Liver (tissue), 9 donors: Measurements from ENCODE around the gene ZNF354C. TPM values are rescaled to one million over a fixed set of nuclear protein-coding genes. Genes with fewer than 3 reads are reported as not detected.

Source experiments
- DNase-seq: peaks from one replicate; pipeline ENCODE4 v3.0.0-alpha.2; 2017; ENCODE audit warnings: low spot score
- H3K27ac ChIP-seq, 2 donors: one replicate each; pipeline ENCODE4 v1.7.0; 2013; ENCODE audit warnings: inconsistent platforms in 2 of 2, low read length in 2 of 2, control low read depth in 1 of 2, low read depth in 1 of 2, mild to moderate bottlenecking in 1 of 2
- H3K27me3 ChIP-seq, 4 donors: one replicate each; pipeline versions ENCODE4 v1.6.1 to v1.7.0; 2013; ENCODE audit warnings: low read length in 3 of 4, inconsistent platforms in 1 of 4, mild to moderate bottlenecking in 1 of 4, moderate library complexity in 1 of 4; ENCODE audit not compliant: control insufficient read depth in 4 of 4, insufficient read depth in 4 of 4
- H3K36me3 ChIP-seq, 4 donors: one replicate each; pipeline versions ENCODE4 v1.6.1 to v1.7.0; 2013; ENCODE audit warnings: low read length in 3 of 4, mild to moderate bottlenecking in 3 of 4, low read depth in 1 of 4, moderate library complexity in 1 of 4; ENCODE audit not compliant: control insufficient read depth in 4 of 4, insufficient read depth in 3 of 4
- H3K4me1 ChIP-seq, 4 donors: one replicate each; pipeline versions ENCODE4 v1.6.1 to v1.7.0; 2013; ENCODE audit warnings: low read length in 3 of 4, mild to moderate bottlenecking in 3 of 4, moderate library complexity in 1 of 4; ENCODE audit not compliant: control insufficient read depth in 4 of 4, insufficient read depth in 4 of 4
- H3K4me3 ChIP-seq, 3 donors: one replicate each; pipeline versions ENCODE4 v1.6.1 to v1.7.0; 2013; ENCODE audit warnings: low read length in 3 of 3, control low read depth in 1 of 3, low read depth in 1 of 3, mild to moderate bottlenecking in 1 of 3
- H3K9ac ChIP-seq, 2 donors: one replicate each; pipeline ENCODE4 v1.7.0; 2013; ENCODE audit warnings: low read length in 2 of 2, mild to moderate bottlenecking in 2 of 2, moderate library complexity in 2 of 2, control low read depth in 1 of 2, low read depth in 1 of 2
- H3K9me3 ChIP-seq, 4 donors: one replicate each; pipeline versions ENCODE4 v1.6.1 to v1.7.0; 2013; ENCODE audit warnings: low read length in 3 of 4; ENCODE audit not compliant: control insufficient read depth in 4 of 4
- EGR1 ChIP-seq, 2 donors: IDR thresholded peaks; 2 replicates each; pipeline ENCODE4 v1.6.1; 2016 to 2018; ENCODE audit warnings: antibody characterized with exemption in 2 of 2, low read depth in 2 of 2
- FOXA1 ChIP-seq: IDR thresholded peaks from 2 replicates; pipeline ENCODE4 v1.6.1; 2016; ENCODE audit warnings: antibody characterized with exemption
- FOXA2 ChIP-seq: IDR thresholded peaks from 2 replicates; pipeline ENCODE4 v1.6.1; 2016; ENCODE audit warnings: antibody characterized with exemption
- GABPA ChIP-seq, 2 donors: IDR thresholded peaks in 1 of 2; conservative IDR thresholded peaks in 1 of 2; 2 replicates each; pipeline ENCODE4 v1.6.1; 2016; ENCODE audit warnings: antibody characterized with exemption in 2 of 2, mild to moderate bottlenecking in 1 of 2, moderate library complexity in 1 of 2
- HNF4A ChIP-seq, 2 donors: conservative IDR thresholded peaks; 2 replicates each; pipeline ENCODE4 v1.6.1; 2016; ENCODE audit warnings: antibody characterized with exemption in 2 of 2, mild to moderate bottlenecking in 2 of 2
- HNF4G ChIP-seq: IDR thresholded peaks from 2 replicates; pipeline ENCODE4 v1.6.1; 2016; ENCODE audit warnings: antibody characterized with exemption
- MAX ChIP-seq: IDR thresholded peaks from 2 replicates; pipeline ENCODE4 v1.6.1; 2016; ENCODE audit warnings: antibody characterized with exemption
- REST ChIP-seq: IDR thresholded peaks from 2 replicates; pipeline ENCODE4 v1.6.1; 2016; ENCODE audit warnings: antibody characterized with exemption, mild to moderate bottlenecking
- YY1 ChIP-seq: IDR thresholded peaks from 2 replicates; pipeline ENCODE4 v1.6.1; 2016; ENCODE audit warnings: antibody characterized with exemption, mild to moderate bottlenecking
- WGBS: extraction: QIAGEN DNeasy Blood & Tissue Kit; methylation state at CpG from one replicate; pipeline ENCODE4 v1.1.7; 2013; 5-methylcytosine and 5-hydroxymethylcytosine counted together
- polyA plus RNA-seq, 2 donors: library from polyadenylated mRNA; stranded (reverse) in 1 of 2; unstranded in 1 of 2; fragments of 200-250 nt in 1 of 2; fragments of >200 nt in 1 of 2; fragmentation: Nextera tagmentation in 1 of 2; extraction: Ambion mirVana in 1 of 2; gene quantifications; one replicate each; pipeline versions ENCODE4 v1.2.1 to v1.2.3, GENCODE V29; 2013 to 2015
- total RNA-seq, 2 donors: library from RNA; depleted of rRNA; stranded (reverse); fragments of >200 nt; gene quantifications; one replicate each; pipeline ENCODE4 v1.2.3, GENCODE V29; 2014
- TF ChIP-seq, protein P1 (sequence below): fragments of 150-350 bp; IDR thresholded peaks from 2 replicates; pipeline ENCODE4 v1.5.1; 2017; ENCODE audit warnings: improper control_type of control experiment, low read depth, low read length; ENCODE audit not compliant: missing input control
- TF ChIP-seq, protein P2 (sequence below): IDR thresholded peaks from 2 replicates; pipeline ENCODE4 v1.6.1; 2016; ENCODE audit warnings: antibody characterized with exemption
- TF ChIP-seq, protein P3 (sequence below): IDR thresholded peaks from 2 replicates; pipeline ENCODE4 v1.6.1; 2016; ENCODE audit warnings: antibody characterized with exemption
- donor health status: healthy.
- donor health status: healthy.
- donor health status: healthy.
- donor health status: healthy.
- donor health status: healthy.

The ZNF354C gene
- total and polyA plus RNA-seq, 4 donors, result 0.49 to 2.8 (median 1.6) TPM

DNA sequence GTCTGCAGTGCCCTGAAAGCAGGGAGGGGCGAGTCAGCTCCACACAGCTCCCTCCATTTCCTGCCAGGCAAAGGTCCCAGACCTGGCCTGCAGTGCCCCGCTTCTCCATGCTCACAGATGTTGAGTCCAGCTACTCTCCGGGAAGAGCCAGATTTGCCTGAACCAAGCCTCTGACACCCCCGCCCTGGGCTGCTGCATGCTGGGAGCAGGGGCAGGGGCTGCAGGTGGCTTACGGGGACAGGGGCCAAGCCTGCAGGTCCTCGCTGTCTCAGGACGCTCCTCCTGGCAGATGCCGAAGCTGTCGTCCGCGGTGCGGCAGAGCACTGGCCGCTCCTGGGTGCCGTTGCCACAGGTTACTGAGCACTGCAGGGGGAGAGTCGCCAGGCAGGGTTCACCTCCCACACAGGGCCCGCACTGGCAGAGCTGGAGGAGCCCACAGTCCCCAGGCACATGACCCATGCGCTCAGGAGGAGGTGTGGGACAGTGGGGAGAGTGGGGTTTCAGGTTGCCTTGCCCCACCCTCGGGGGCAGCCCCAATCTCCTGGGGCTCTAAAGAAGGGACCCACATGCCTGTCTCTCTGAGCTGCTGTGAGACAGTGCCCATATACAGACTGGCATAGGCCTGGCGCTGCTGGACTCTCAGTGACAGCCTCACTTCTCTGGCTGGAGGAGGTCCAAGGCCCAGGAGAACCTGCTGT lies 62.4 kb downstream of the ZNF354C start:
- Histone ChIP-seq H3K4me3 (peak overlapping the region in 1 of 3 donors; percentile 6), H3K36me3 (no peaks in the 10 kb centered on the region), H3K9me3 (peaks cover 3 to 15% (median 10%) of the 10 kb centered on the region in 4 donors), H3K27ac (no peak overlapping the region), H3K4me1 (peaks cover 0 to 2% (median 0%) of the 10 kb centered on the region in 4 donors), H3K9ac (no peak overlapping the region), H3K27me3 (no peaks in the 10 kb centered on the region)
- DNase-seq, result no peak
- TF ChIP-seq REST (no peak), GABPA (IDR thresholded peaks at IDR 0.05 in 1 of 2, conservative IDR thresholded peaks at IDR 0.05 in 1 of 2) (no peak), HNF4A (conservative IDR thresholded peaks at IDR 0.05) (no peak), FOXA1 (no peak), YY1 (no peak)
- TF ChIP-seq, protein P1, sequence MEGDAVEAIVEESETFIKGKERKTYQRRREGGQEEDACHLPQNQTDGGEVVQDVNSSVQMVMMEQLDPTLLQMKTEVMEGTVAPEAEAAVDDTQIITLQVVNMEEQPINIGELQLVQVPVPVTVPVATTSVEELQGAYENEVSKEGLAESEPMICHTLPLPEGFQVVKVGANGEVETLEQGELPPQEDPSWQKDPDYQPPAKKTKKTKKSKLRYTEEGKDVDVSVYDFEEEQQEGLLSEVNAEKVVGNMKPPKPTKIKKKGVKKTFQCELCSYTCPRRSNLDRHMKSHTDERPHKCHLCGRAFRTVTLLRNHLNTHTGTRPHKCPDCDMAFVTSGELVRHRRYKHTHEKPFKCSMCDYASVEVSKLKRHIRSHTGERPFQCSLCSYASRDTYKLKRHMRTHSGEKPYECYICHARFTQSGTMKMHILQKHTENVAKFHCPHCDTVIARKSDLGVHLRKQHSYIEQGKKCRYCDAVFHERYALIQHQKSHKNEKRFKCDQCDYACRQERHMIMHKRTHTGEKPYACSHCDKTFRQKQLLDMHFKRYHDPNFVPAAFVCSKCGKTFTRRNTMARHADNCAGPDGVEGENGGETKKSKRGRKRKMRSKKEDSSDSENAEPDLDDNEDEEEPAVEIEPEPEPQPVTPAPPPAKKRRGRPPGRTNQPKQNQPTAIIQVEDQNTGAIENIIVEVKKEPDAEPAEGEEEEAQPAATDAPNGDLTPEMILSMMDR, result no peak
- WGBS, result 90% methylated on average over 19 of the region's 19 CpGs

DNA sequence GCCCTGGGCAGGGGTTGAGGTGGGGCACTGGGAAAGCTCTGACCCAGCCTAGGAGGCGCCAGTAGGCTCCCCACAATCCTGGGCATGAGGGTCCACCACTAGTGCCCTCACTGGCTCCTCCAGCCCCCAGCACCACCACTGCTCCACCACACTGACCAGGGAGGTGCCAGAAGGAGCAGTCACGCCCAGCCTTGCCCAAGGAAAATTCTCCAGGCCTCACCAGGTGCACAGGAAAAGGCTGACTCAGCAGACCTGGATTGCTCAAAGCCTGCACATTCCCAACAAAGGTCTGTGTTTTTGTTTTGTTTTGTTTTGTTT lies 62.9 kb downstream of the ZNF354C start:
- 82% methylated on average over 2 of the region's 2 CpGs for WGBS
- peaks cover 0 to 3% (median 0%) of the 10 kb centered on the region in 4 donors for H3K36me3 ChIP-seq
- DNase-seq, result no peak
- no peaks in the 10 kb centered on the region for H3K27me3 ChIP-seq
- H3K4me1 ChIP-seq, result peaks cover 0 to 2% (median 0%) of the 10 kb centered on the region in 4 donors
- TF ChIP-seq EGR1 (IDR thresholded peaks at IDR 0.05; ENCODE audit: low read depth in 2 of 2) (no peak), MAX (no peak), FOXA2 (no peak), YY1 (no peak), HNF4G (no peak)
- TF ChIP-seq, protein P2, sequence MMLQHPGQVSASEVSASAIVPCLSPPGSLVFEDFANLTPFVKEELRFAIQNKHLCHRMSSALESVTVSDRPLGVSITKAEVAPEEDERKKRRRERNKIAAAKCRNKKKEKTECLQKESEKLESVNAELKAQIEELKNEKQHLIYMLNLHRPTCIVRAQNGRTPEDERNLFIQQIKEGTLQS, result no peak
- TF ChIP-seq, protein P1, result no peak
- TF ChIP-seq, protein P3, sequence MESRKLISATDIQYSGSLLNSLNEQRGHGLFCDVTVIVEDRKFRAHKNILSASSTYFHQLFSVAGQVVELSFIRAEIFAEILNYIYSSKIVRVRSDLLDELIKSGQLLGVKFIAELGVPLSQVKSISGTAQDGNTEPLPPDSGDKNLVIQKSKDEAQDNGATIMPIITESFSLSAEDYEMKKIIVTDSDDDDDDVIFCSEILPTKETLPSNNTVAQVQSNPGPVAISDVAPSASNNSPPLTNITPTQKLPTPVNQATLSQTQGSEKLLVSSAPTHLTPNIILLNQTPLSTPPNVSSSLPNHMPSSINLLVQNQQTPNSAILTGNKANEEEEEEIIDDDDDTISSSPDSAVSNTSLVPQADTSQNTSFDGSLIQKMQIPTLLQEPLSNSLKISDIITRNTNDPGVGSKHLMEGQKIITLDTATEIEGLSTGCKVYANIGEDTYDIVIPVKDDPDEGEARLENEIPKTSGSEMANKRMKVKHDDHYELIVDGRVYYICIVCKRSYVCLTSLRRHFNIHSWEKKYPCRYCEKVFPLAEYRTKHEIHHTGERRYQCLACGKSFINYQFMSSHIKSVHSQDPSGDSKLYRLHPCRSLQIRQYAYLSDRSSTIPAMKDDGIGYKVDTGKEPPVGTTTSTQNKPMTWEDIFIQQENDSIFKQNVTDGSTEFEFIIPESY, result no peak
- peaks cover 3 to 15% (median 10%) of the 10 kb centered on the region in 4 donors for H3K9me3 ChIP-seq
- H3K4me3 ChIP-seq, result no peak overlapping the region
- H3K9ac ChIP-seq, result no peak overlapping the region
- H3K27ac ChIP-seq, result no peak overlapping the region
